HCT116 (cell line): ENCODE data around the gene MIDN.

ENCODE experiments used
- CTCF ChIP-seq, 3 experiments: fragments of 200-600 bp in 1 of 3; sonication (generic) in 1 of 3; IDR thresholded peaks in 2 of 3; conservative IDR thresholded peaks in 1 of 3; 2 replicates each; pipeline ENCODE4 v1.5.1; 2012 to 2017; ENCODE audit warnings: low read depth in 2 of 3, low read length in 2 of 3, antibody characterized with exemption in 1 of 3, borderline replicate concordance in 1 of 3, control low read depth in 1 of 3, mild to moderate bottlenecking in 1 of 3, mixed read lengths in 1 of 3, mixed run types in 1 of 3, moderate library complexity in 1 of 3; ENCODE audit not compliant: insufficient read depth in 1 of 3
- EZH2 ChIP-seq: fragments of 200-600 bp; sonication (generic); IDR thresholded peaks from 2 replicates; pipeline ENCODE4 v1.6.1; 2017; ENCODE audit warnings: antibody characterized with exemption, mixed run types
- EZH2phosphoT487 ChIP-seq: fragments of 200-600 bp; IDR thresholded peaks from 2 replicates; pipeline ENCODE4 v1.6.1; 2018; ENCODE audit warnings: antibody characterized with exemption, borderline replicate concordance
- POLR2AphosphoS5 ChIP-seq: IDR thresholded peaks from 2 replicates; pipeline ENCODE4 v1.6.1; 2011; ENCODE audit warnings: mild to moderate bottlenecking, low read depth, low read length, moderate library complexity
- RAD21 ChIP-seq: IDR thresholded peaks from 2 replicates; pipeline ENCODE4 v1.6.1; 2012; ENCODE audit warnings: low read depth, mild to moderate bottlenecking
- ZNF274 ChIP-seq: fragments of 200-500 bp; sonication (Bioruptor generic); IDR thresholded peaks from 2 replicates; pipeline ENCODE4 v1.6.1; 2014; ENCODE audit warnings: mild to moderate bottlenecking, low read depth, low read length, inconsistent platforms
- TF ChIP-seq, protein P1 (sequence below): IDR thresholded peaks from 2 replicates; pipeline ENCODE4 v1.6.1; 2012; ENCODE audit warnings: low read depth
- TF ChIP-seq, protein P2 (sequence below): IDR thresholded peaks from 2 replicates; pipeline ENCODE4 v1.6.1; 2011; ENCODE audit warnings: mild to moderate bottlenecking, low read length, moderate library complexity; ENCODE audit not compliant: insufficient replicate concordance; ENCODE audit errors: extremely low read depth

GRCh38 chr19:1239420-1239795, 9.0 kb upstream of the MIDN start:
- no peak for TF ChIP-seq CTCF (IDR thresholded peaks at IDR 0.05 in 2 of 3, conservative IDR thresholded peaks at IDR 0.05 in 1 of 3; ENCODE audit: borderline replicate concordance in 1 of 3, insufficient read depth in 1 of 3, low read depth in 2 of 3, low read length in 2 of 3)
- no peak for TF ChIP-seq EZH2
- no peak for TF ChIP-seq EZH2phosphoT487
- no peak for TF ChIP-seq RAD21
- TF ChIP-seq ZNF274, result no peak
- TF ChIP-seq, protein P1, sequence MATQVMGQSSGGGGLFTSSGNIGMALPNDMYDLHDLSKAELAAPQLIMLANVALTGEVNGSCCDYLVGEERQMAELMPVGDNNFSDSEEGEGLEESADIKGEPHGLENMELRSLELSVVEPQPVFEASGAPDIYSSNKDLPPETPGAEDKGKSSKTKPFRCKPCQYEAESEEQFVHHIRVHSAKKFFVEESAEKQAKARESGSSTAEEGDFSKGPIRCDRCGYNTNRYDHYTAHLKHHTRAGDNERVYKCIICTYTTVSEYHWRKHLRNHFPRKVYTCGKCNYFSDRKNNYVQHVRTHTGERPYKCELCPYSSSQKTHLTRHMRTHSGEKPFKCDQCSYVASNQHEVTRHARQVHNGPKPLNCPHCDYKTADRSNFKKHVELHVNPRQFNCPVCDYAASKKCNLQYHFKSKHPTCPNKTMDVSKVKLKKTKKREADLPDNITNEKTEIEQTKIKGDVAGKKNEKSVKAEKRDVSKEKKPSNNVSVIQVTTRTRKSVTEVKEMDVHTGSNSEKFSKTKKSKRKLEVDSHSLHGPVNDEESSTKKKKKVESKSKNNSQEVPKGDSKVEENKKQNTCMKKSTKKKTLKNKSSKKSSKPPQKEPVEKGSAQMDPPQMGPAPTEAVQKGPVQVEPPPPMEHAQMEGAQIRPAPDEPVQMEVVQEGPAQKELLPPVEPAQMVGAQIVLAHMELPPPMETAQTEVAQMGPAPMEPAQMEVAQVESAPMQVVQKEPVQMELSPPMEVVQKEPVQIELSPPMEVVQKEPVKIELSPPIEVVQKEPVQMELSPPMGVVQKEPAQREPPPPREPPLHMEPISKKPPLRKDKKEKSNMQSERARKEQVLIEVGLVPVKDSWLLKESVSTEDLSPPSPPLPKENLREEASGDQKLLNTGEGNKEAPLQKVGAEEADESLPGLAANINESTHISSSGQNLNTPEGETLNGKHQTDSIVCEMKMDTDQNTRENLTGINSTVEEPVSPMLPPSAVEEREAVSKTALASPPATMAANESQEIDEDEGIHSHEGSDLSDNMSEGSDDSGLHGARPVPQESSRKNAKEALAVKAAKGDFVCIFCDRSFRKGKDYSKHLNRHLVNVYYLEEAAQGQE, result no peak
- TF ChIP-seq, protein P2, sequence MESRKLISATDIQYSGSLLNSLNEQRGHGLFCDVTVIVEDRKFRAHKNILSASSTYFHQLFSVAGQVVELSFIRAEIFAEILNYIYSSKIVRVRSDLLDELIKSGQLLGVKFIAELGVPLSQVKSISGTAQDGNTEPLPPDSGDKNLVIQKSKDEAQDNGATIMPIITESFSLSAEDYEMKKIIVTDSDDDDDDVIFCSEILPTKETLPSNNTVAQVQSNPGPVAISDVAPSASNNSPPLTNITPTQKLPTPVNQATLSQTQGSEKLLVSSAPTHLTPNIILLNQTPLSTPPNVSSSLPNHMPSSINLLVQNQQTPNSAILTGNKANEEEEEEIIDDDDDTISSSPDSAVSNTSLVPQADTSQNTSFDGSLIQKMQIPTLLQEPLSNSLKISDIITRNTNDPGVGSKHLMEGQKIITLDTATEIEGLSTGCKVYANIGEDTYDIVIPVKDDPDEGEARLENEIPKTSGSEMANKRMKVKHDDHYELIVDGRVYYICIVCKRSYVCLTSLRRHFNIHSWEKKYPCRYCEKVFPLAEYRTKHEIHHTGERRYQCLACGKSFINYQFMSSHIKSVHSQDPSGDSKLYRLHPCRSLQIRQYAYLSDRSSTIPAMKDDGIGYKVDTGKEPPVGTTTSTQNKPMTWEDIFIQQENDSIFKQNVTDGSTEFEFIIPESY, result no peak
- TF ChIP-seq POLR2AphosphoS5, result no peak
